Right lobe of liver (tissue), 6 donors: ENCODE measurements around the gene GOLGA7B. TPM values are rescaled to one million over a fixed set of nuclear protein-coding genes. Genes with fewer than 3 reads are reported as not detected.

Source experiments
- ATAC-seq, 4 donors: fragments of 200-7000 bp; cut with Tn5 transposase; one replicate each; pipeline ENCODE4 v1.9.1; 2020; ENCODE audit warnings: mild to moderate bottlenecking in 4 of 4, moderate library complexity in 4 of 4
- DNase-seq, 3 donors: peaks; one replicate each; pipeline ENCODE4 v3.0.0-alpha.2; 2020
- H3K27ac ChIP-seq, 3 donors: fragments of 200-600 bp; one replicate each; pipeline ENCODE4 v1.8.0; 2022
- H3K27me3 ChIP-seq, 2 donors: fragments of 200-600 bp; one replicate each; pipeline ENCODE4 v1.8.0; 2022
- H3K36me3 ChIP-seq, 4 donors: fragments of 200-600 bp; sonication (generic) in 1 of 4; one replicate each; pipeline versions ENCODE4 v1.5.1 to v1.8.0; 2017 to 2022; ENCODE audit warnings: control low read depth in 1 of 4
- H3K4me1 ChIP-seq, 4 donors: fragments of 200-600 bp; sonication (generic) in 1 of 4; one replicate each; pipeline versions ENCODE4 v1.5.1 to v1.8.0; 2017 to 2022; ENCODE audit warnings: control low read depth in 1 of 4
- H3K4me3 ChIP-seq, 3 donors: fragments of 200-600 bp; one replicate each; pipeline ENCODE4 v1.8.0; 2022
- H3K9me3 ChIP-seq, 4 donors: fragments of 200-600 bp; sonication (generic) in 1 of 4; one replicate each; pipeline versions ENCODE4 v1.5.1 to v1.8.0; 2017 to 2022; ENCODE audit warnings: control low read depth in 1 of 4
- POLR2A ChIP-seq: fragments of 450-650 bp; IDR thresholded peaks from one replicate; pipeline ENCODE4 v1.6.1; 2017; ENCODE audit warnings: antibody characterized with exemption, mild to moderate bottlenecking
- WGBS: methylation state at CpG from one replicate; pipeline ENCODE4 v1.1.6; 2018; ENCODE audit warnings: low coverage, low lambda C conversion rate; ENCODE audit not compliant: insufficient coverage; ENCODE audit errors: missing lambda C conversion rate; 5-methylcytosine and 5-hydroxymethylcytosine counted together
- intact Hi-C, 2 donors: fragments of 100-400 bp; cut with DNase I; formaldehyde crosslinking; loops; one replicate each; pipeline versions ENCODE4 v1.11.2 to v1.14.1; 2022
- total RNA-seq, 6 experiments: library from RNA; depleted of rRNA in 2 of 6; stranded (reverse); fragments of >200 nt in 2 of 6; fragmentation: NEBNext Ultra II Directional in 3 of 6; extraction: Animal tissue kit (Norgen Biotek cat#: 25700) in 3 of 6; gene quantifications; one replicate each; pipeline versions ENCODE4 v1.1.0 to v1.2.4, GENCODE V29; 2016 to 2023
- TF ChIP-seq, protein P1 (sequence below), 4 donors: fragments of 200-600 bp in 3 of 4; fragments of 450-650 bp in 1 of 4; IDR thresholded peaks; one replicate each; pipeline versions ENCODE4 v1.5.1 to v1.8.0; 2016 to 2022; ENCODE audit warnings: antibody characterized with exemption in 4 of 4, mild to moderate bottlenecking in 2 of 4
- donor health status: DM: no; HTN: yes; CAD: no.
- donor health status: DM: no; HTN: no; CAD: no.
- donor health status: DM: no; HTN: no; CAD: no.
- donor health status: DM: no; HTN: yes; CAD: no.
- donor health status: DM: no; HTN: yes; CAD: no.

The GOLGA7B gene
- total RNA-seq, 6 experiments from 2014 or later: 0.06 to 0.28 (median 0.14) TPM

DNA sequence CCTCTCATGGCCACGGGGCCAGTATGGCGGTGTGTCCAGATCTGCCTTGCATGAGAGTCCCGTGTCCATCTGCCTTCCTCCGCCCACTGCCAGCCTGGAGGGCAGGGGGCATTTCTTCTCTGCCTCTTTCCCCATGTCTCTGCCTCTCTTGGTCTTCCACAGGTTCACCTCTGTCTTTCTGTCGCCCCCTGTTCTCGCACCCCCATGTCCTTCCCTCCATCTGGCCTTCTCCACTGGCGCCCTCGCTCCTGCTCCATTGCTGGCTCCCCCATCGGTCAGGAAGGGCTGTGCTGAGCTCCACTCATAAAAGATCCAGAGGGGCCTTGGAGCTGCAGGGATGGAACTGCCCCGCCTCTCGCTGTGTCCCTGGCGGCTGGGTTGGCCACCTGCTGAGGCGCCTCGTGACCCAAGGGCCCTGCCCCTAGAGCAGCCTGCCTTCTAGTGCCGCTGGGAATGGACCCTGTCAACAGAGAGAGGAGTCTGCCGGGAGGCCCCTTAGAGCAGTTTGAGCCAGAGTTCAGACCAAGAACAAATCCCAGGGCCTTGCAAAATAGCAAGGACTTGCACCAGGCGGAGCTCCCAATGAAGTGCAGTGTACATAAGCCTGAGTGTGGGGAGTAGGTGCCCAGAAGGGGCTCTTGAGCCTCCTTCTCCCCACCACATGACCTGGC lies 42.0 kb downstream of the GOLGA7B start:
- H3K4me3 ChIP-seq: no peak overlapping the region
- no peak overlapping the region for H3K27ac ChIP-seq
- intact Hi-C loops: no loop called here
- 67% methylated on average over 9 of the region's 17 CpGs for WGBS
- ATAC-seq (no peak), DNase-seq (no peak)
- no peaks in the 10 kb centered on the region for H3K27me3 ChIP-seq
- TF ChIP-seq, protein P1, sequence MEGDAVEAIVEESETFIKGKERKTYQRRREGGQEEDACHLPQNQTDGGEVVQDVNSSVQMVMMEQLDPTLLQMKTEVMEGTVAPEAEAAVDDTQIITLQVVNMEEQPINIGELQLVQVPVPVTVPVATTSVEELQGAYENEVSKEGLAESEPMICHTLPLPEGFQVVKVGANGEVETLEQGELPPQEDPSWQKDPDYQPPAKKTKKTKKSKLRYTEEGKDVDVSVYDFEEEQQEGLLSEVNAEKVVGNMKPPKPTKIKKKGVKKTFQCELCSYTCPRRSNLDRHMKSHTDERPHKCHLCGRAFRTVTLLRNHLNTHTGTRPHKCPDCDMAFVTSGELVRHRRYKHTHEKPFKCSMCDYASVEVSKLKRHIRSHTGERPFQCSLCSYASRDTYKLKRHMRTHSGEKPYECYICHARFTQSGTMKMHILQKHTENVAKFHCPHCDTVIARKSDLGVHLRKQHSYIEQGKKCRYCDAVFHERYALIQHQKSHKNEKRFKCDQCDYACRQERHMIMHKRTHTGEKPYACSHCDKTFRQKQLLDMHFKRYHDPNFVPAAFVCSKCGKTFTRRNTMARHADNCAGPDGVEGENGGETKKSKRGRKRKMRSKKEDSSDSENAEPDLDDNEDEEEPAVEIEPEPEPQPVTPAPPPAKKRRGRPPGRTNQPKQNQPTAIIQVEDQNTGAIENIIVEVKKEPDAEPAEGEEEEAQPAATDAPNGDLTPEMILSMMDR (IDR thresholded peaks at IDR 0.05): no peak
- TF ChIP-seq POLR2A: no peak
- no peaks in the 10 kb centered on the region for H3K36me3 ChIP-seq
- no peaks in the 10 kb centered on the region for H3K9me3 ChIP-seq
- H3K4me1 ChIP-seq: no peaks in the 10 kb centered on the region

DNA sequence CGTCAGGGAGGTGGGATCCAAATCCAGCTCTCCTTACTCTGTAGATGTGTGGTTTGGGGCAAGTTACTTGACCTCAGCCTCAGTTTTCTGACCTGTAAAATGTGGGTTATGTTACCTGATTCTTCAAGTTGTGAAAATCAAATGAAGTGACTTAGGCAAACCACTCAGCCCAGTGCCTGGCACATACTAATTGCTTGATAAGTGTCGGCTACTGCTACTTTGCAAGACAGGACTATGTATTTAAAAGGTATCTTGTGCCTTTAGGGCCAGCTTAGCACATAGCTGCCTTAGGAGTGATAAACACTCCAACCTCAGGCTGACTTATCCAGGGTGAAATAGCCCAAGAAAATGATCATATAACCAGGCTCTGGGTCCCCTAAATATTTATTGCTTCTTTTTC lies 42.9 kb downstream of the GOLGA7B start:
- H3K4me3 ChIP-seq: no peak overlapping the region
- H3K27me3 ChIP-seq: no peaks in the 10 kb centered on the region
- WGBS: 58% methylated on average over 2 of the region's 2 CpGs
- no peak for DNase-seq
- TF ChIP-seq, protein P1 (IDR thresholded peaks at IDR 0.05): no peak
- no peak for TF ChIP-seq POLR2A
- no peak for ATAC-seq
- intact Hi-C loops: no loop called here
- H3K27ac ChIP-seq: no peak overlapping the region
- no peaks in the 10 kb centered on the region for H3K36me3 ChIP-seq
- no peaks in the 10 kb centered on the region for H3K9me3 ChIP-seq
- H3K4me1 ChIP-seq: no peaks in the 10 kb centered on the region

DNA sequence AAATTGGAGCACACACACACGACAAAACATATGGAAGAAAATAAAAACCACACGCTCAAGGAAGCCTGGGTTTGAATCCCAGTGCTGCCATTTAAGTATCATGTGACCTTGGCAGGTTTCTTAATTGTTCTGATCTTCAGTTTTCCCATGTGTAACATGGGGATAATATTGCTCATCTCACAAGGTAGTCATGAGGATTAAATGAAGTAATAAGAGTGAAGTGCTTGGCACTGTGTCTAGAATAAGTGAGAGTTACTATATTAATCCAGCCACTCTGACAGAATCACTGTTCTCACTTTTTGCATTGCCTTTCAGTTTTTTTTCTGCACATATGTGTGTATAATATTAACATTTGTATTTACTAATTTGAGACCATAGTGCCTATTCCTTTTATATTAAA lies 43.3 kb downstream of the GOLGA7B start:
- H3K4me1 ChIP-seq: no peaks in the 10 kb centered on the region
- H3K9me3 ChIP-seq: no peaks in the 10 kb centered on the region
- no peaks in the 10 kb centered on the region for H3K36me3 ChIP-seq
- ATAC-seq (no peak), DNase-seq (no peak)
- H3K27me3 ChIP-seq: no peaks in the 10 kb centered on the region
- no peak overlapping the region for H3K27ac ChIP-seq
- H3K4me3 ChIP-seq: no peak overlapping the region
- WGBS: 43% methylated on average over 2 of the region's 2 CpGs
- intact Hi-C loops: no loop called here
- TF ChIP-seq, protein P1 (IDR thresholded peaks at IDR 0.05): no peak
- TF ChIP-seq POLR2A: no peak

DNA sequence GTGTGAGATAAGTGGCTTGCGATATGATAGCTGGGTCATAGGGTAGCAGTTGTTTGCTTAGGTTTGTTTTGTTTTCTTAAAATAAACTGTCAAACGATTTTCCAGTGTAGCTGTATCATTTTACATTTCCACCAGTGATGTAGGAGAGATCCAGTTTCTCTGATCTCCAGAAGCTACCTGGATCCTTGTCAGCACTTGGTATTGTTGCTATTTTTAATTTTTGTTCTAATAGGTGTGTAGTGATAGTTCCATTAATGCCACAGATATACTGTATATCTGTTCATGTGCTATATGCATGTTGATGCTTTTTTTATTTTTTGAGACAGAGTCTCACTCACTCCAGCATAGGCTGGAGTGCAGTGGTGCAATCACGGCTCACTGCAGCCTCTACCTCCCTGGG lies 44.4 kb downstream of the GOLGA7B start:
- H3K9me3 ChIP-seq: no peaks in the 10 kb centered on the region
- no peaks in the 10 kb centered on the region for H3K36me3 ChIP-seq
- intact Hi-C loops: no loop called here
- no peak overlapping the region for H3K4me3 ChIP-seq
- no peaks in the 10 kb centered on the region for H3K4me1 ChIP-seq
- no peak for TF ChIP-seq POLR2A
- TF ChIP-seq, protein P1 (IDR thresholded peaks at IDR 0.05): no peak
- DNase-seq: no peak
- WGBS: 44% methylated on average over 3 of the region's 3 CpGs
- H3K27ac ChIP-seq: no peak overlapping the region
- ATAC-seq: no peak
- H3K27me3 ChIP-seq: no peaks in the 10 kb centered on the region
